ENCODE measurements around the gene RIPK4. TPM values are rescaled to one million over a fixed set of nuclear protein-coding genes. Genes with fewer than 3 reads are reported as not detected.
"Not testable (repeated sequence)": the region's sequence is repeated elsewhere in the genome, so short reads cannot be mapped to it uniquely, and the experiment has no call there.

RIPK4 gene
- total RNA-seq, 1 donor from 2014 or later: not detected

- no peak for DNase-seq (ENCODE audit: low read depth)
Measured at GRCh38 chr21:41796476-41797080, 29.7 kb upstream of the RIPK4 start.

DNA sequence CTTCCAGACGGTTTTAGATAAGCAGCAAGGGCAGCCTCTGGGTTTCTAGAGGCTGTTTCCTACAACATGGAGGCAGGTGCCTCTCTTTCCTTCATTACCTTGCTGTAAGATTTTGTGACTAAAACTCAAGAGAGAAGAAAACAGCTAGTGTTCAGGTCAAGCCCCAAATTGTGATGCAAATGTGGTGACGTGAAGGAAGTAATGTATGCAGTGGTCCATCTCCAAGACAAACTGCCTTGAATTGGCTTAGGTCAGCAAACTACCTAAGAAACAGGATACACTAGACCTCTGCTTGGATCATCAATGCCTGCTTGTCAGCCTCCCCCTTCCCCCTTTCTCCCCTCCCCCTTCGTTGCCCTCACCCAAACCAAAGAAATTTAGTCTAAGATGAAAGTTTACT, 28.9 kb upstream of the RIPK4 start:
- DNase-seq (ENCODE audit: low read depth): no peak

DNA sequence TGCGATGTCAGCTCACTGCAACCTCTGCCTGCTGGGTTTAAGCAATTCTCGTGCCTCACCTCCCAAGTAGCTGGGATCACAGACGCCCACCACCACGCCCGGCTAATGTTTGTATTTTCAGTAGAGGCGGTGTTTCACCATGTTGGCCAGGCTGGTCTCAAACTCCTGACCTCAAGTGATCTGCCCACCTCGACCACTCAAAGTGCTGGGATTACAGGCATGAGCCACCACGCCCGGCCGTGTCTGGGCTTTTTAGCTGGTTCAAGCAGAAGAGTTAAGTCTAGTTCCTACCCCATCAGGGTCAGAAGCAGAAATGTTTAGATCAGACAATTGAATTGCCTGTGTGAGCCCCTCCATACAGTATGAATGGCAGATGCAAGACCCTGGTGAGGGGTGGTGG, 27.7 kb upstream of the RIPK4 start:
- DNase-seq (ENCODE audit: low read depth): no peak

- no peak for DNase-seq (ENCODE audit: low read depth)
Measured at GRCh38 chr21:41792711-41793110, 25.9 kb upstream of the RIPK4 start.

GRCh38 chr21:41786509-41786987, 19.7 kb upstream of the RIPK4 start:
- peak; percentile 29 for DNase-seq (ENCODE audit: low read depth)

GRCh38 chr21:41785262-41785661, 18.4 kb upstream of the RIPK4 start:
- not testable (repeated sequence) for DNase-seq (ENCODE audit: low read depth)

DNA sequence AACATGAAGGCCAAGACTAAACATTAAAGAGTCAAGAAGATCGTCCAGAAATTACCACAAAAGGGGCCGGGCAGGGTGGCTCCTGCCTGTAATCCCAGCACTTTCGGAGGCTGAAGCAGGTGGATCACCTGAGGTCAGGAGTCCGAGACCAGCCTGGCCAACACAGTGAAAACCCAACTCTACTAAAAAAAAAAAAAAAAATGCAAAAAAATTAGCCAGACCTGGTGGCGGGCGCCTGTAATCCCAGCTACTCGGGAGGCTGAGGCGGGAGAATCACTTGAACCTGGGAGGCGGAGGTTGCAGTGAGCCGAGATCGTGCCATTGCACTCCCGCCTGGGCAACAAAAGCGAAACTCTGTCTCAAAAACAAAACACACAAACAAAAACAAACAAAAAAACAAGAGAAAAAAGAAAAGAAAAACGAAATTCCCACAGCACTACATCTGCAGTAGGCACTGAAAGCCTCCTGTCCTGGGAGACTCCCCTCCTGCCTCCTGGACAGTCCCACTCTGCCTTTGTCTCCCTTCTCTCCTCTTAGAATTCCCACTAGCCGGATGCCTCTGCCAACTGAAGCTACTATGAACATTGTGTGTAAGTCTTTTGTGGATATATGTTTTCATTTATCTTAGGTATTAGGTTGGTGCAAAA, 17.7 kb upstream of the RIPK4 start:
- no peak for DNase-seq (ENCODE audit: low read depth)

DNA sequence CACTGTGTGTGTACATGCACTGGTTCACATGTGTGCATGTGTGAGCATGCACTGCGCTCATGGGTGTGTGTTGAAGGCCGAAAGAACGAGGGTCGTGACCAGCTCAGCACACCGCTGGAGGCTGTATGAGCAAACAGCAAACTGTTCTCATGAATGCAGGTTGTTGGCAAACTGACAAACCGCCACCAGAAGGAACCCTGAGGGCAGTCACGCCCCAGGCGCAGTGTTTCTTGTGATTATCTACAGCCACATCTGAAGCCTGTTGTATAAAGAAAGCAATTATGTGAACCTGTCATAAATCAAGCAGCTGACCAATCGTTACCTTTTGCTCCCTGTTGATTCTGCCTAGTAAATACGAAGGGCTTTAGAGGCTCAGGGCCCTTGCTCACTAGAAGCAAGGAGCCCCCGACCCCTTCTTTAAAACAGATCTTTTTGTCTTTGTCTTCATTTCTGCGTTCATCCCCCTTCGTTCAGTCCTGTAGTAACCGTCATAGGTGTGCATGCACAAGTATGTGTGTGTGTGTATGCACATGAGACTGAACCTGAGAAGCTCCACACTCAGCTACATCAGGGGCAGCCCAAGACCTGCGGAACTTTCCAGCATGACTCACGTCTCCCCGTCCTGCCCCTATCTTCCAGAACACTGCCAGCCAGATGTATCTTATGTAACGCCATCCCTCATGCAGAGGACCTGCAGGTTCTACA, 16.8 kb upstream of the RIPK4 start:
- peak; percentile 26 for DNase-seq (ENCODE audit: low read depth)

DNA sequence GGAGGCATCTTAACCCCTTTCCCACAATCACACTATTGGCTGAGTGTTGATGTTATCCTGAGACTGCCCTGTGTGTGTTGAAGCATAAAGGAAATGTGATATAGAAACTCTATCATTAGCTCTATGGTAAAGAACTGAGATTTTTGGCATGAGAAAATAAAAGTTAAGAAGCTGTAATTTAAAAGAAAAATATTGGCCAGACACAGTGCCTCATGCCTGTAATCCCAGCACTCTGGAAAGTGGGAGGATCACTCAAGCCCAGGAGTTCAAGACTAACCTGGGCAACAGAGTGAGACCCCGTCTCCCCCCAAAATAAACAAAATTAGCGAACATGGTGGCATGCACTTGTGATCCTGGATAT, 14.2 kb upstream of the RIPK4 start:
- no peak for DNase-seq (ENCODE audit: low read depth)

- no peak for DNase-seq (ENCODE audit: low read depth)
Measured at GRCh38 chr21:41780337-41781049, 13.6 kb upstream of the RIPK4 start.

DNA sequence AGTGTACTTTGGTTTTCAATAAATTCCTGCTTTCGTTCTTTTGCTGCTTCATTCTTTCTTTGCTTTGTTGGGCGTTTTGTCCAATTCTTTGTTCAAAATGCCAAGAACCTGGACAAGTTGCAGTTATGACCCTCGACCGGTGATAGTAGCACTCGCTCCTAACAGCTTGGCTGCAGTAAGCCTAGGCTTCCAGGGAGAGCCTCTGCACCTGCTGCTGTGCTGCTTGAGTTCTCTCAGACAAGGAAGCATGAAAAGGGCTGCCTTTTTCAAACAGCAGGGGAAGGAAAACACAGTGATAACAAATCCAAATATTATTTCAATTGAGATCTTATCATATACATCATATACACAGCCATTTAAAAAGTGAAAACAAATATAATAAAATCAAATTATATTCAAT, 12.8 kb upstream of the RIPK4 start:
- DNase-seq (ENCODE audit: low read depth): peak; percentile 8

DNA sequence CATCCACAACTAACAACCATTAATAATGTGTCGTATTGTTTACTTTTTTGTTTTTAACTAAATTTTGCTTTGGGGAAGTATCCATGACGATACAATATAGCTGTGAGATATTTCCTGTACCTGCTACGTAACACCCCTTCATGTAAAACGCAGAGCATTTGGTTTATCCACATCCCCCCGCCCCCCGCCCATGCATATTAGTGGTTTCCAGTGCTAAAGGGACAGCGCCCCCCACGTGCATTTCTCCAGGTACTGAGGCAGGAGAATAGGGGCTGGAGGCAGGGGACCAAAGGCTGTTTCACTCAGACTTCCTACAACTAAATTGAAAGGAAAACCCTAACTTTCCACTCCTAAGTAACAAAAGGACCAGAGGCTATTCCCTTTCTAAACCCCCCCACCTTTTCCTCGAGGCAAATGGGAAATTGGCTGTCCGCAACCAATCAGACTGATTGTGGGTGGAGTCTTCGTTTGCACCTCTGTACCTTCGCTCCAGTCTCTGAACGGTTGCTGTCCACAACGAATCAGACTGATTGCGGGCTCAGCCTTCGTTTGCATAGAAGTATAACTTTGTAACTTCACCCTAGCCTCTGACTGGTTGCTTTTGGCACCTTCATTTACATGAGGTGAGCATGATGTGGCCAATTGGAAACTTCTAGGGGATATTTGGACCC, 12.2 kb upstream of the RIPK4 start:
- DNase-seq (ENCODE audit: low read depth): no peak

DNA sequence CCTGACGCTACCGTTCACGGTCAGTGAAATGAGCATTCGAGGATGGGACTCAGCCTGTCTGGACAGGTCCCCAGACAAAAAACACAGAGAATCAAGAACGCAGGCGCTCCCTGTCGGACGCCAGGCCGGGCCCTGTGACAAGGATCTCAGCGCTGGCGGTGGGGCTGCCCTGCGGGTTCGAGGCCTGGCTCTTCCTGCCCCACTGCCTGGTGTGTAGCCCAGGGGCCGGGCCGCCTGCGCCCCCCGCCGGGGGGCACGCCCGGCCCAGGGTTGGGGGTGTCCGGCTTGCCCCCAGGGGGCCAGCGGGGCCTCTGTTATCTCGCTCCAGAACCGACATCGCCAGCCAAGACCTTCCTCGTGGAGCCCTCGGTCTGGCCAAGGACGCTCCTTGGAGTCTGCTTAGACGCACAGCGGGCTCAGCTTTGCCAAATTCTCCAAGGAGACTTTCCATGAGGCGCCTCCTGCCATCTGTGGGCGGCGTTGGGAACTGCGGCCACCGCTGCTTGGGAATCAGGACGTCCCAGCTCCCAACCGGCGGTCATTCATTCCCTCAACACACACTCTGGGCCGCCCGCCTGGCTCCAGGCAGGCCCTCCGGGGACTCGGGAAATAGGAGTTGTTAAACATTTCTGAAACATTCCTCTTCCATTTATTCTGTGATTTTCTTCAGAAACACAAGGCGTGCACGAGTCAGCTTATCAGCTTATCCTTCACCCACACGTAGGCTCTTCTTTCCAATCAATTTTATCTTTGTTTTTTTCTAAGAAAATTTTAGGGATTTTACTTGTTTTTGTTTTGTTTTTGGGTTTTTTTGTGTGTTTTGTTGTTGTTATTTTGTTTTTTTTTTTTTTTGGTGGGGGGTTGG, 11.3 kb upstream of the RIPK4 start:
- DNase-seq (ENCODE audit: low read depth): peak; percentile 91

DNA sequence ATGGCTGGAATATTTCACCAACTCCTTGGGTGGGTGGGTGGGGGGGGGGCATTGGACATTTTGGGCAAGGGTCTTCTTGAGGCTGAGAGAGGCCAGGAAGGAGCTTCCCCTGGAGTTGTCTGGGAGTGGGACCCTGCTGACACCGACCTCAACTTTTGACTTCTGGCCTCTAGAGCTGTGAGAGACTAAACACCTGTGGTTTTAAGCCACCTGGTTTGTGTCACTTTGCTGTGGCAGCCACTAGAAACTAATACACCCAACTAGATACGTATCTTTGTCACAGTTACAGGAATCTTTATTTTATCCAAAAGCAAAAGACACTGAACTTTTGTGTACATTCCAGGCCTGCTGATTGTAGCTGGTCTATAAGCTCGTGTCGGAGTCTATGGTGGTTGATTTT, 9.9 kb upstream of the RIPK4 start:
- DNase-seq (ENCODE audit: low read depth): no peak

GRCh38 chr21:41775149-41775472, 8.3 kb upstream of the RIPK4 start:
- DNase-seq (ENCODE audit: low read depth): no peak

GRCh38 chr21:41774467-41775148, 7.8 kb upstream of the RIPK4 start:
- DNase-seq (ENCODE audit: low read depth): no peak

GRCh38 chr21:41772351-41773080, 5.7 kb upstream of the RIPK4 start:
- DNase-seq (ENCODE audit: low read depth): no peak

DNA sequence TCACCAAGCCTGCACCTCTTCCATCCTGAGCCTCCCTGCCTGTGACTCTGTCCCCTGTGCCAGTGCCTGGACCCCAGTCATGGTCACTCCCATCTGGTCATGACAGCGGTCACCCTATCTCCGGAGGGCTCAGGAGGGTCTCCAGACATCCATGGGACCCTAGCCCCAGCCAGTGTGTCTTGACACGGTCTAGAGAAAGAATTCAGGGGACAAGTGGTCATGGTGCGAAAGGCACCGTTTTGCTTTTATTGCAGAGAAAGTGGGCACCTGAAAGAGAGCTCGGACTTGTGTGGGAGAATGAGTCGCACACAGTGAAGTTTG, 4.7 kb upstream of the RIPK4 start:
- DNase-seq (ENCODE audit: low read depth): no peak

DNA sequence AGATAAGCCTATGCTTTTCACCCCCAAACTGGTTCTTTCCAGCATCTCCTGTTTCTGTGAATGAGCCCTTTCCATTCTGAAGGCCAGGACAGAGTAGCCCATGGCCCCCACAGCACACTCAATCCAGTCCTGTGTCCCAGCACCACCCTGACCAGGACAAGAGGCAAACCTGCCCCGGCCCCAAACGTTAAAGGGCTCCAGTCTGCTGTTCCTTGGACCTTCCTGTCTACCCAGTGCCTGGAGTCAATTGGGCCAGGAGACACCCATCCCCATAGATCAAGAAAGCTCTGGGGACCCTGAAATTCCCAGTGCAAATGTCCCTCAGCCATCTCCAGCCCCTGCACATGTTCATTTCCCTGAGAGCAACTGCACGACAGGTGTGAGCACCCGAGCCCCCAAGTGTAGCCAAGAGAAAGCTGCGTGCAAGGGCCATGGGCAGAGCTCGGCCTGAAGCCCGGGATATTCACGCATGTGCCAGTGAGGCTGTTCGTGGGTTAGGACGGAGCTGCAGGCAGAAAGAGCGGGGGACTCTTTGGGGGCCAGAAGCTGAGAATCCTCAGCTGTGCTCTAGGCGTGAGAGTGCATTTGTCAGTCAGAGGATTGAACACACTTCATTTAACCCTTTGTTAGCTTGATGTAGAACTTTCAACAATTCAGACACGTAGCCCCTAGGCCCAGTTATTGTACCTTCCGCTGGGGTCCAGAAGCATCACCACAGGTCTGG, 4.2 kb upstream of the RIPK4 start:
- no peak for DNase-seq (ENCODE audit: low read depth)

Data from myocyte (in vitro differentiated cells).